Stimulated activated CD4-positive, alpha-beta T cell treated with anti-CD3 and anti-CD28 coated beads, Interleukin-12 subunit alpha, Interleukin-12 subunit beta, amount 100 ng/mL, for 48 hours (primary cell): ENCODE results near the gene SLC3A2.
A peak's percentile ranks its signal among the peaks of the same experiment; 100 is the strongest.
"Not testable (repeated sequence)": the region's sequence is repeated elsewhere in the genome, so short reads cannot be mapped to it uniquely, and the experiment has no call there.

Source experiments
- DNase-seq, 3 donors: peaks; one replicate each; pipeline ENCODE4 v3.0.0-alpha.2; 2020; ENCODE audit warnings: low read depth in 2 of 3, low spot score in 1 of 3

The SLC3A2 gene

GRCh38 chr11:62852523-62853188, 28.0 kb upstream of the SLC3A2 start:
- DNase-seq: no peak

- no peak for DNase-seq
These were observed 27.3 kb upstream of the SLC3A2 start for GRCh38 chr11:62853279-62853965.

GRCh38 chr11:62854013-62854824, 26.5 kb upstream of the SLC3A2 start:
- no peak for DNase-seq

GRCh38 chr11:62854825-62855570, 25.7 kb upstream of the SLC3A2 start:
- no peak for DNase-seq

DNA sequence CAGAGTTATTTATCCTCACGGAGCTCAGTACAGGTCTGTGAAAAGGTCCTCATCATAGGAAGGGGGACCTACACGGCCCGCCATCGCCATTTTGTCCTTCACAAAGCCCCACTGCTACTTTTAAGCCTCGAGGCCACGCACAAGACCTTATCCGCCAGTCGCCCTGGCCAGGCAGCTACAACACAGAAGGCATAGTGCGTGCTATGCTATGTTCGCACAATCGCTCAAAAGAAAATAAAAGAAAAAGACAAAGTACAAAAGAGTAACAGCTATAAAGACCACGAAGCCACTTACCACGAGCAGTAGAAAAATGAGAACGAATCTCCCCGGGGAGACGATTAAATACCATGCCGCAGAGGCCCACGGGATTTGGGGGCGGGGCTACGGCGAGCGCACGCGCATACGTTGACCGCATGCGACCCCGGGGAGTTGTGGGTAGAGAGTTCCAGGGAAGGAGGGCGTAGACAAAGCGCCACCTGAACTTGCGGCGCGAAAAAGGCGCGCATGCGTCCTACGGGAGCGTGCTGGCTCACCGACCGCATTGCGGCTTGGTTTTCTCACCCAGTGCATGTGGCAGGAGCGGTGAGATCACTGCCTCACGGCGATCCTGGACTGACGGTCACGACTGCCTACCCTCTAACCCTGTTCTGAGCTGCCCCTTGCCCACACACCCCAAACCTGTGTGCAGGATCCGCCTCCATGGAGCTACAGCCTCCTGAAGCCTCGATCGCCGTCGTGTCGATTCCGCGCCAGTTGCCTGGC, 24.9 kb upstream of the SLC3A2 start:
- peak; percentile 96 to 99 (median 98) for DNase-seq

- DNase-seq: no peak
These were observed 24.3 kb upstream of the SLC3A2 start for GRCh38 chr11:62856333-62856895.

DNA sequence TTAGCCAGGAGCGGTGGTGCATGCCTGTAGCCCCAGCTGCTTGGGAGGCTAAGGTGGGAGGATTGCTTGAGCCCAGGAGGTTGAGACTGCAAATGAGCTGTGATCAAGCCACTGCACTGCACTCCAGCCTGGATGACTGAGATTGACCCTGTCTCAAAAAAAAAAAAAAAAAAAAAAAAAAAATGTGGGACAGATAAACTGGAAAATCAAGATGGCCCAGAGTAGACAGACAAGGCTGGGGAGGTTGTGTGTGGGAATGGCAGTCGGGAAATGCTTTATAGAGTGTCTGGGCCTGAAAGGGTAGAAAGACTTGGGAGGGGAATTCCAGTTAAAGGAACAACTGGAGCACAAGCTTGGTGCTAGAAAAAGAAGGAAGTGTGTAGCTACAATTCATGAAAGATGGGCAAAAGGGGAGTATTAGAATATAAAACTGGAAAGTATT, 23.1 kb upstream of the SLC3A2 start:
- no peak for DNase-seq

GRCh38 chr11:62858201-62858600, 22.5 kb upstream of the SLC3A2 start:
- no peak for DNase-seq

GRCh38 chr11:62859281-62859703, 21.4 kb upstream of the SLC3A2 start:
- DNase-seq: not testable (repeated sequence)

GRCh38 chr11:62860835-62861563, 19.7 kb upstream of the SLC3A2 start:
- no peak for DNase-seq

- DNase-seq: not testable (repeated sequence)
These were observed 19.0 kb upstream of the SLC3A2 start for GRCh38 chr11:62861564-62862192.

DNA sequence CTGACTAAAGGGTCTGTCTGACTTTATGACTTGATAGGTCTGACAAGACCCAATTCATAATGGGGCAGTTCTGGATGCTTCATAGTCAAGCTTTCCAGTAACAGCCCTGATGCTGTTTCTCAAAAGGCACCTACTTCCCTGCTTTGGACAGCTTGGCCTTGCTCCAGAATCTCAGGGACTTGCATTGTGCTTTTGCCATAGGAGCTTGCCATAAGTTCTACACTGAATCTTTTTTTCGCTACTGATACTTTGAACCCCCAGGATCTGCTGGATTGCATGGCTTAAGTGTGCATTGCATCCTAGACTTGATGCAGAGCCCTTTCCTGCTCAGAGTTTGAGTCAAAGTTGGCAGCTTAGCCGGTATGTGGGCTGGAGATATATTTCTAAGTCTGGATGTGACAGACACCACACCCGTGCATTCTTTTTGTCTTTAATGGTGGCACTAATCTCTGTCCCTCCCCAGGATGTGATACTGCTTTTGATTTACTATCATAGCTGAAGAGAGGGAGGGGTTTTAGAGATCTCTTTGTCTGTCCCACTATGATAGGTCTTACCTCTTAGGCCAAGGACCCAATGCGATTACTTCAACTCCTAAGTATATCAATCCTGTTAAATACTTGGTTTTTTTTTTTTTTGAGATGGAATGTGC, 16.9 kb upstream of the SLC3A2 start:
- DNase-seq: no peak

- DNase-seq: no peak
These were observed 15.1 kb upstream of the SLC3A2 start for GRCh38 chr11:62865635-62866034.

DNA sequence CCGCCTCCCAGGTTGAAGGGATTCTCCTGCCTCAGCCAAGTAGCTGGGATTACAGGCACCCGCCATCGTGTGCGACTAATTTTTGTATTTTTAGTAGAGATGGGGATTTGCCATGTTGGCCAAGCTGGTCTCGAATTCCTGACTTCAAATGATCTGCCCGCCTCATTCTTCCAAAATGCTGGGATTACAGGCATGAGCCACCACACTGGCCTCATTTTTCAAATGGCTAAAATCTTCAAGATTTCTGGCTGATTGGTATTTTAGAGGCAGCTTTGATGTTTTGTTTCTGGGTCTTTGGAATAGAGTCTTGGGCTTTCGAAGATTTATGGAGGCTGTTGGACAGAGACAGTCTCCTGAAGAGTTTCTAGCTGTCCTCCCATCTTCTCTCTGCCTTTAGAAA, 5.8 kb upstream of the SLC3A2 start:
- DNase-seq: no peak

DNA sequence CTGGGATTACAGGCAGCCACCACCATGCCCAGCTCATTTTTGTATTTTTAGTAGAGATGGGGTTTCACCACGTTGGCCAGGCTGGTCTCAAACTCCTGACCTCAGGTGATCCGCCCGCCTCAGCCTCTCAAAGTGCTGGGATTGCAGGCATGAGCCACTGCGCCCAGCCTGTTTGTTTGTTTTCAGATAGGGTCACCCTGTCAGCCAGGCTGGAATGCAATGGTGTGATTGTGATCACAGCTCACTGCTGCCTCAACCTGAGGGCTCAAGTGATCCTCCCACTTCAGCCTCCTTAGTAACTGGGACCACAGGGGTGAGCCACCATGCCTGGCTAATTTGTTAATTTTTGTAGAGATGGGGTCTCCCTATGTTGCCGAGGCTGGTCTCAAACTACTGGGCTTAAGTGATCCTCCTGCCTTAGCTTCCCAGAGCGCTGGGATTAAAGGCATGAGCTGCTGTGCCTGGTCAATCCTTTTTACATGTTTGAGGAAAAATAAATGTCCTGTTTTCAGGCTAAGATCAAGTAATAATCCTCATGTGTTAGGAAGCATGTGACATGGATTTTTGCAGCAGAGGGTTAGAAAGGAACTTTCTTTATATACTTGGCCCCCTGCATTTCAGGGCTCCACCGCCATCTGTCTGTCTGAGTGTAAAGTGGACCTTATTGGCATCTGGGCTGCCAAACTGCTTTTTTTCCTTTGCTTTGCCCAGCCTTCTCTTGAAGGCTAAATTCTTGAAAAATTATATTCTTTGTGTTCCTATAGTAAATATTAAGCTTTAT, 4.8 kb upstream of the SLC3A2 start:
- no peak for DNase-seq

DNA sequence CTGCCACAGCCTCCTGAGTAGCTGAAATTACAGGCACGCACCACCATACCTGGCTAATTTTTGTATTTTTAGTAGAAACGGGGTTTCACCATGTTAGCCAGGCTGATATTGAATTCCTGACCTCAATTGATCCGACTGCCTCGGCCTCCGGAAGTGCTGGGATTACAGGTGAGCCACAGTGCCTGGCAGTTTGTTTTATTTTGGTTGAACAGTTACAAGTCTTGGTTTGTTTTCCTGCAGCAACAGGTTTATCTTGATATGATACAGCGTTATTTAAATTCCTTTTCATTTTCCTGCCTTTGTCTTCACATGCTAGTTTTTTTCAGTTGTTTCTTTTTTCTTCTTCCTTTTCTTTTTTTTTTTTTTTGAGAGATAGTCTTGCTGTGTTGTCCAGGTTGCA, 4.0 kb upstream of the SLC3A2 start:
- DNase-seq: no peak

DNA sequence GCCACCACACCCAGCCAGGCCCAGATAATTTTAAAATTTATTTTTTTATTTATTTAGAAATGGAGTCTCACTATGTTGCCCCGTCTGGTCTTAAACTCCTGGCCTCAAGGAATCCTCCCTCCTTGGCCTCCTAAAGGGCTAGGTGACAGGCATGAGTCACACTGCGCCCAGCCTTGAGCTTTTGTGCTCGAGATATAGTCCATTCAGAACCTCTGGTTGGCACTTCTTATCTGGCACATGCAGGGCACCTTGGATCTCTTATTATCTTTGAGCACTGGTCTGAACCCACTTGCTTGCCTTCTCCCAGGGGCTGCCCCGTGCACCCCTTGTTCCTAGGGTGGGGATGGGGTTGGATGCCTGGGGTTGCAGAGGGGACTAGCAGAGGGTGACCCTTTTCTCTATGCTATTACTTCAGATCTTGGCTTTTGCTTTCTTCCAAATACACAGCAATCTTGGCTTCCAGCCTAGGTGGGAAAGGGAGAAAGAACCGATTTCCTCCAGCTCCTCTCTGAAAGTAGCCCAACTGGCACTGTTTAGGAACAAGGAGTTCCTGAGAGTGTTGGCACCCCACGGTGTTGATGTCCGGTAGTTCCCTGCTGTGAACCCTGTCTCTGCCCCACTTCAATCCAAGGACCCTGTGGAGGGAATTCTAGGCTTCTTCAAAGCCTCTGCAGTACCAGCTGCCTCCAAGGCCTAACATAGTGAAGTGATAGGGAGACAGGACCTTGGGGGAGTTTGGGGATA, 1.3 kb upstream of the SLC3A2 start:
- DNase-seq: no peak
